NOMO-1 (cell line): ENCODE measurements around the gene ZNF626.
"Not testable (repeated sequence)": the region's sequence is repeated elsewhere in the genome, so short reads cannot be mapped to it uniquely, and the experiment has no call there.

ENCODE experiments used
- DNase-seq, 2 experiments: peaks; one replicate each; lab custom pipeline; 2025; ENCODE audit not compliant: unreplicated experiment in 2 of 2; lab: John Stamatoyannopoulos, UW

ZNF626 gene

GRCh38 chr19:20661150-20661819, at the start of gene ZNF626:
ZNF626 (minus strand) TSS chr19:20661571; CDS start chr19:20661446, 125 bp downstream.
- DNase-seq: no peak

GRCh38 chr19:20669263-20669662, 7.9 kb upstream of the ZNF626 start:
- DNase-seq: no peak

- DNase-seq: no peak
Measured at GRCh38 chr19:20667281-20667680, 5.9 kb upstream of the ZNF626 start.

GRCh38 chr19:20664901-20665781, 3.8 kb upstream of the ZNF626 start:
- DNase-seq: no peak

- not testable (repeated sequence) for DNase-seq
Measured at GRCh38 chr19:20664475-20664874, 3.1 kb upstream of the ZNF626 start.

GRCh38 chr19:20662421-20663105, 1.2 kb upstream of the ZNF626 start:
- no peak for DNase-seq

- no peak for DNase-seq
Measured at GRCh38 chr19:20660473-20661140, 764 bp downstream of the ZNF626 start.

GRCh38 chr19:20640545-20640944, 20.8 kb downstream of the ZNF626 start:
- DNase-seq: no peak

GRCh38 chr19:20640023-20640422, 21.3 kb downstream of the ZNF626 start:
- no peak for DNase-seq

GRCh38 chr19:20624560-20624959, 36.8 kb downstream of the ZNF626 start:
- not testable (repeated sequence) for DNase-seq

- DNase-seq: no peak
Measured at GRCh38 chr19:20616071-20616470, 45.3 kb downstream of the ZNF626 start.

- DNase-seq: not testable (repeated sequence)
Measured at GRCh38 chr19:20614971-20615370, 46.4 kb downstream of the ZNF626 start.

- DNase-seq: no peak
Measured at GRCh38 chr19:20612711-20613316, 48.6 kb downstream of the ZNF626 start.

GRCh38 chr19:20611866-20612265, 49.5 kb downstream of the ZNF626 start:
- no peak for DNase-seq

- DNase-seq: no peak
Measured at GRCh38 chr19:20607943-20608342, 53.4 kb downstream of the ZNF626 start.
